Gastroesophageal sphincter (tissue), 4 donors: ENCODE results near the gene INPP4B. TPM values are rescaled to one million over a fixed set of nuclear protein-coding genes. Genes with fewer than 3 reads are reported as not detected.

ENCODE experiments used
- ATAC-seq: fragments of 150-250 bp; one replicate; pipeline ENCODE4 v1.9.1; 2016; ENCODE audit warnings: mild to moderate bottlenecking, moderate library complexity
- H3K27ac ChIP-seq, 4 donors: fragments of 200-600 bp; sonication (generic) in 3 of 4; 1 replicate in 3 of 4; 2 replicates in 1 of 4; pipeline ENCODE4 v1.5.1; 2016 to 2019
- H3K27me3 ChIP-seq: fragments of 200-600 bp; sonication (generic); one replicate; pipeline ENCODE4 v1.5.1; 2019
- H3K36me3 ChIP-seq, 2 donors: fragments of 200-600 bp; sonication (generic); one replicate each; pipeline ENCODE4 v1.5.1; 2019; ENCODE audit warnings: control low read depth in 1 of 2
- H3K4me1 ChIP-seq, 3 donors: fragments of 200-600 bp; sonication (generic); 1 replicate in 2 of 3; 2 replicates in 1 of 3; pipeline ENCODE4 v1.5.1; 2016 to 2019; ENCODE audit warnings: control low read depth in 2 of 3
- H3K4me3 ChIP-seq, 2 donors: fragments of 200-600 bp; sonication (generic); one replicate each; pipeline ENCODE4 v1.5.1; 2019; ENCODE audit warnings: mild to moderate bottlenecking in 1 of 2, moderate library complexity in 1 of 2
- H3K9me3 ChIP-seq, 3 donors: fragments of 200-600 bp; sonication (generic); one replicate each; pipeline ENCODE4 v1.5.1; 2017 to 2019; ENCODE audit warnings: control low read depth in 2 of 3
- EP300 ChIP-seq: sonication (generic); formaldehyde crosslinking; IDR thresholded peaks from one replicate; pipeline ENCODE4 v1.6.1; 2017; ENCODE audit warnings: antibody characterized with exemption, mild to moderate bottlenecking
- POLR2A ChIP-seq, 2 donors: fragments of 450-650 bp; IDR thresholded peaks; one replicate each; pipeline ENCODE4 v1.6.1; 2017; ENCODE audit warnings: antibody characterized with exemption in 2 of 2, mild to moderate bottlenecking in 2 of 2, moderate library complexity in 1 of 2
- POLR2AphosphoS5 ChIP-seq: sonication (generic); formaldehyde crosslinking; IDR thresholded peaks from one replicate; pipeline ENCODE4 v1.6.1; 2017; ENCODE audit warnings: antibody characterized with exemption
- WGBS, 2 donors: methylation state at CpG; one replicate each; pipeline ENCODE4 v1.1.5; 2018; ENCODE audit warnings: low coverage in 1 of 2; 5-methylcytosine and 5-hydroxymethylcytosine counted together
- total RNA-seq, 4 donors: library from RNA; depleted of rRNA; stranded (reverse); fragments of >200 nt; gene quantifications; one replicate each; pipeline ENCODE4 v1.1.0, GENCODE V29; 2016
- TF ChIP-seq, protein P1 (sequence below), 4 experiments: fragments of 200-600 bp in 2 of 4; fragments of 450-650 bp in 2 of 4; sonication (generic) in 1 of 4; IDR thresholded peaks; one replicate each; pipeline ENCODE4 v1.5.1; 2017 to 2019; ENCODE audit warnings: antibody characterized with exemption in 4 of 4, mild to moderate bottlenecking in 2 of 4, moderate library complexity in 2 of 4

The INPP4B gene
- total RNA-seq, 4 donors from 2014 or later, result 17.6 to 63.8 (median 31.3) TPM

DNA sequence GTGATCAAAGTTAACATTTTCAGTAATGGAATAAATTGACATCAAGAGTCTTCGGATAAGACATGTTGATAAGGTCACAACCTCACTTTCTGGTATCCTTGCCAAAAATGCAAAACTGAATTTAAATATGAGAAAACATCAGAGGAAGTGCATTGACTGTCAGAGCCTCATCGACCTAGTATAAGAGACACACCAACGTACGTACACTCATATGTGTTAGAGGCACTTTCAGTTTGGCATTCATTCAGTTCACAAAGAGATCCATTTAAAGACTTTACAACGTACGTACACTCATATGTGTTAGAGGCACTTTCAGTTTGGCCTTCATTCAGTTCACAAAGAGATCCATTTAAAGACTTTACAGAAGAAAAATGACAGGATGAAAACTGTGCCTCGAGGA, 280.3 kb downstream of the INPP4B start:
- H3K4me3 ChIP-seq, result no peak overlapping the region
- peak overlapping the region in 1 of 4 donors; percentile 66 for H3K27ac ChIP-seq
- no peaks in the 10 kb centered on the region for H3K9me3 ChIP-seq
- WGBS, 2 donors, result 59 to 66% methylated on average over 7 of the region's 7 CpGs
- H3K36me3 ChIP-seq, result no peaks in the 10 kb centered on the region
- H3K4me1 ChIP-seq, result peaks cover 0 to 32% (median 0%) of the 10 kb centered on the region in 3 donors
- H3K27me3 ChIP-seq, result no peaks in the 10 kb centered on the region
- TF ChIP-seq, protein P1, sequence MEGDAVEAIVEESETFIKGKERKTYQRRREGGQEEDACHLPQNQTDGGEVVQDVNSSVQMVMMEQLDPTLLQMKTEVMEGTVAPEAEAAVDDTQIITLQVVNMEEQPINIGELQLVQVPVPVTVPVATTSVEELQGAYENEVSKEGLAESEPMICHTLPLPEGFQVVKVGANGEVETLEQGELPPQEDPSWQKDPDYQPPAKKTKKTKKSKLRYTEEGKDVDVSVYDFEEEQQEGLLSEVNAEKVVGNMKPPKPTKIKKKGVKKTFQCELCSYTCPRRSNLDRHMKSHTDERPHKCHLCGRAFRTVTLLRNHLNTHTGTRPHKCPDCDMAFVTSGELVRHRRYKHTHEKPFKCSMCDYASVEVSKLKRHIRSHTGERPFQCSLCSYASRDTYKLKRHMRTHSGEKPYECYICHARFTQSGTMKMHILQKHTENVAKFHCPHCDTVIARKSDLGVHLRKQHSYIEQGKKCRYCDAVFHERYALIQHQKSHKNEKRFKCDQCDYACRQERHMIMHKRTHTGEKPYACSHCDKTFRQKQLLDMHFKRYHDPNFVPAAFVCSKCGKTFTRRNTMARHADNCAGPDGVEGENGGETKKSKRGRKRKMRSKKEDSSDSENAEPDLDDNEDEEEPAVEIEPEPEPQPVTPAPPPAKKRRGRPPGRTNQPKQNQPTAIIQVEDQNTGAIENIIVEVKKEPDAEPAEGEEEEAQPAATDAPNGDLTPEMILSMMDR (IDR thresholded peaks at IDR 0.05), result no peak
- no peak for TF ChIP-seq EP300
- TF ChIP-seq POLR2AphosphoS5, result no peak
- TF ChIP-seq POLR2A (IDR thresholded peaks at IDR 0.05), result no peak
- ATAC-seq, result no peak

DNA sequence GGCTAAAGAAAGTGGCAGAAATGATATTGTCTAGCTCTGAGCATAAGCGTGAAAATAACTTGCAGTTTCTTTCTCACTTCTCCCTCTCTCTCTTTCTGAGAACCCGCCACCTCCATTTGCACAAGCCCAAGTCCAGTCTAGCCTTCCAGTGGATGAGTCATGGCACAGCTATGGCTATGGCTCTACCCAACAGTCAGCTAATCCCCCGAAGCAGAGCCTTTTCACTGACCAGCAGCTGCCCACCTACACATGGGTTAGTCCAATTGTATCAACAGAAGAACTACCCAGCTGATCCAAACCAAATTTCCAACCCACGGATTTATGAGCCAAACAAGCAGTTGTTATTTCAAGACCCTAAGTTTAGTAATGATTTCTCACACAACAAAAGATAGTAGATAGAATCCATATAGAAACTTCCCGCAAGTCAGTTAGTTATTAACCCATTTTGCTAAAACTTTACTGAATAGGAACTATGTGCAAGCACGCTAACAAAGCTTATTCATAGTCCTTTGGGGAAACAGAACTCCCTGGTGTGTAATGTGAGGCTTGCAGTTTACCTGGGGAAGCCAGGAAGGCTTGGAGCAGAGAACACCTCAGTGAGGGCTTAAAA, 282.3 kb downstream of the INPP4B start:
- 86 to 100% methylated on average over 4 to 5 of the region's 6 CpGs for WGBS, 2 donors

DNA sequence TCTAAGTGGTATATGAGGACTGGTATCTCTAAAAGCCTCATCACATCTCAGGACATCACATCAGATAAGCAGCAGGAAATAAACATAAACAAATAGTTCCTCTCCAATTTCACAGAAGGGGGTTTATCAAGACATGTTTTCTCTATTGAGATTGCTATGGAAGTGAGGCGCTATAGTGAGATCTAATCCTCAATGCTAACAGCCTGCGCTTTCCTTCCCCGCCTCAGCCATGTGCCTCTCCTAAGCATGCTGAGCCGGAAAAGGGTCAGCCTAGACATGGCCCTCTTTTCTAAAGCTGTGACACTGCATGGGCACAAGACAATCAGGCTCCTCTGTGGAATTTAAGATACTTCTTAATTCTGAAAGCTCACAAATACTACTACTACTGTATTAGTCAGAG, 286.1 kb downstream of the INPP4B start:
- 100% methylated on average over 2 to 3 of the region's 4 CpGs for WGBS, 2 donors
- TF ChIP-seq POLR2AphosphoS5 (no peak), EP300 (no peak), POLR2A (IDR thresholded peaks at IDR 0.05) (no peak)
- TF ChIP-seq, protein P1 (IDR thresholded peaks at IDR 0.05), result no peak
- Histone ChIP-seq H3K9me3 (no peaks in the 10 kb centered on the region), H3K36me3 (no peaks in the 10 kb centered on the region), H3K27me3 (no peaks in the 10 kb centered on the region), H3K4me3 (no peak overlapping the region), H3K27ac (no peak overlapping the region), H3K4me1 (peaks cover 0 to 14% (median 5%) of the 10 kb centered on the region in 3 donors)
- ATAC-seq, result no peak

More for the DNA sequence above, 282.3 kb downstream of the INPP4B start:
- Histone ChIP-seq H3K4me3 (no peak overlapping the region), H3K9me3 (no peaks in the 10 kb centered on the region), H3K27ac (no peak overlapping the region), H3K27me3 (no peaks in the 10 kb centered on the region), H3K36me3 (no peaks in the 10 kb centered on the region), H3K4me1 (peaks cover 0 to 32% (median 4%) of the 10 kb centered on the region in 3 donors)
- ATAC-seq, result no peak
- TF ChIP-seq POLR2A (IDR thresholded peaks at IDR 0.05), result no peak
- TF ChIP-seq, protein P1 (IDR thresholded peaks at IDR 0.05), result no peak
- no peak for TF ChIP-seq POLR2AphosphoS5
- TF ChIP-seq EP300, result no peak

DNA sequence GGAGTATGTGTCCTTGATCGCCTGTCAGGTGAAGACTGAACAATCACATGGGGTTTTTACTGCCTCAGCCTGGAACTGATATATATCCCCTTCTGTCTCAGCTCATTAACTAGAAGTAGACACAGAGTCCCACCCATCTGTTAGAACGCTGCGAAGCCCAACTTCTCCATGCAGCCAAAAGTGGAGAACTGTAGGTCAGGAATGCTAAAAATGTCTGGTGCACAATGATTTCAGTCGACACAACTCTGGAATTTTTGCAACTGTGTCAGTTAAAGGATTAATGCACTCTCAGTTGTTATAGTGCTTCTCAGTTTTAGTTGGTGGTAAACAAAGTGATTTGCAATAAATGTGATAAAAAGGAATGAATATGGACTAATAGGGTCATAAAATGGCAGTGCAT, 287.2 kb downstream of the INPP4B start:
- no peaks in the 10 kb centered on the region for H3K36me3 ChIP-seq

More for the DNA sequence above, 287.2 kb downstream of the INPP4B start:
- 22 to 27% methylated on average over 4 of the region's 4 CpGs for WGBS, 2 donors
- TF ChIP-seq POLR2AphosphoS5 (no peak), POLR2A (IDR thresholded peaks at IDR 0.05) (no peak), EP300 (no peak)
- TF ChIP-seq, protein P1 (IDR thresholded peaks at IDR 0.05), result no peak
- no peak overlapping the region for H3K4me3 ChIP-seq
- no peaks in the 10 kb centered on the region for H3K9me3 ChIP-seq
- H3K27ac ChIP-seq, result no peak overlapping the region
- ATAC-seq, result no peak
- H3K4me1 ChIP-seq, result peaks cover 0 to 14% (median 5%) of the 10 kb centered on the region in 3 donors
- H3K27me3 ChIP-seq, result no peaks in the 10 kb centered on the region
